ENCODE data around the gene ZNF236.
A peak's percentile ranks its signal among the peaks of the same experiment; 100 is the strongest.

ZNF236 gene

GRCh38 chr18:76992226-76993084 lies 170.1 kb downstream of the ZNF236 start:
- no peak for DNase-seq

DNA sequence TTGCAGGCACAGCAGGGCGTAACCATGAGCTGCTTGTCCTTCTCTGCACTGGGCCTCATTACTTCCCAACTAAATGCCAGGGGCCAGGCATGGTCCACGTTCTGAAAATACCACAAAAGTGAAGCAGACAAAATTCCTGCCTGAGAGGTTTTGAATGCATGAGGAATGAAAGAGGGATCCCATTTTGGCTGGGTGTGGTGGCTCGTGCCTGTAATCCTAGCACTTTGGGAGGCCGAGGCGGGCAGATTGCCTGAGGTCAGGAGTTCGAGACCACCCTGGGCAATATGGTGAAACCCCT lies 170.7 kb downstream of the ZNF236 start:
- DNase-seq = no peak

DNA sequence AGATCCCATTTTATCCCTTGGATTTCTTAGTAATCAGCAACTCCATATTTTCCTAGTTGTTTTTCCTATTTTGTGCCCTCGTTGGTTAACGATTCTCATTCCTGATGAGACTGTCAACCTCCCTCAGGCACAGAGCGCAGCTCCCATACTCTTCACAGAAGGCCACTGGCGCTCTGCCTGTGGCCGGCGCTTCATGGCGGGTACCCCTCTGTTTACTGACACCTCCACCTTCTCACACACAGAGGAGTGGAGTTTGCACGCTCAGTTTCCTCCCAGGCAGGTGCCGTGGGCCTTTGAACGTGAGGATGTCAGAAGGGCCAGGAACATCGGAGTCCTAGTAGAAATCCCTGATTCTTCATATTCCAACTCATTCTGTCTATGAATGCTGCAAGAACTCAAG lies 171.2 kb downstream of the ZNF236 start:
- peak; percentile 6 for DNase-seq

DNA sequence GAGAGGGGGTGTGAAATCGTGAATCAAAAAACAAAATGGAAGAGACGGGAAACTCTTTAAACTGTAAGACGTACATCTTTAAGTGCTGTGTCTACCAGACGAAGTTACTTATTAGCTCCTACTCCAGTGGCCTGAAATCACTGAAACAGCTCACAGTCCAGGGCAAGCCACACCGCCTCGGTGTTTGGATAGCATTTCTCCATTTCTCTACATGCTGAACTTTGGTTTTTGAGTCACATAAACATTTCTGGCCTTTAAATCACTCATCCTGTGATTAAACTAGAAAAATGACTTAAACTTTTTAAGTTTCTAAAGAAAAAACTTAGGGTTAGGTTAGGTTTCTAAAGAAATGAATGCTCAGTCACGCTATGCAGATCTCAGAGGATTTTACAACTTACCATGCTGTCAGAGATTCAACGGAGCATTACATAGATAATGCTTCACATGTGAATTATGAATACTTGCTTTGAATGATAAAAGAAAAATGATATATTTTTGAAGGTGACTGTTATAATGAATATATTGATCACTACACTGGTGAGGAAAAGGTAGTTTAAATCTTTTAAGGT lies 171.8 kb downstream of the ZNF236 start:
- DNase-seq = no peak

DNA sequence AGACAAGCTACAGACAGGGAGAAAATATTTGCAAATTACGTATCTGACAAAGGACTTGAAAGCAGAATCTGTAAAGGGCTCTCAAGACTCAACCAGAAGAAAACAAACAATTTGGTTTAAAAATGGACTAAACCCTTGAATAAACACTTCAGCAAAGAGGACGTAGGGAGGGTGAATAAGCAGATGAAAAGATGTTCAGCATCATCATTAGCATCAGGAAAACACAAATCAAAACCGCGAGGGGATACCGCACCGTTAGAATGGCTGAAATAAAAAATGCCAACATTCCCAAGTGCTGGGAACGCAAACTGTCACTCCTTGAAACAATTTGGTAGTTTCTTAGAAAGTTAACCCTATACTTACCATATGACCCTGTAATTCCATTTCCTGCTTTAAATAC lies 173.5 kb downstream of the ZNF236 start:
- peak; percentile 48 for DNase-seq

DNA sequence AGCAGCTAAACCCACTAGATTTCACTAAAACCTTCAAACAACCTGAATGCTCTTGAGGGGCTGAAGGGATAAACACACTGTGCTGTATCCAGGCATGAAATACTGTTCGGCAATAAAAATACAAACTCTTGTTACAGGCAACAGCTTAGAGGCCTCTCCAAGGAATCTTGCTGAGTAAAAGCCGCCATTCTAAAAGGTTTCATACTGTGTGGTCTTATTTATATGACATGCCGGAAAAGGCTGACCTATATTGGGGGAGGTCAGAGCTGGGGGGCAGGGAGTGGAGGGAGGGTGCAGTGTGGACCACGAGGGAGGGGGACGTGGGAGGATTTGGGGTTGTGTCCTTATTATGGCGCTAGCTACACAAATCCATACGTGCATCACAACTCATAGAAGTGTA lies 174.1 kb downstream of the ZNF236 start:
- no peak for DNase-seq

DNA sequence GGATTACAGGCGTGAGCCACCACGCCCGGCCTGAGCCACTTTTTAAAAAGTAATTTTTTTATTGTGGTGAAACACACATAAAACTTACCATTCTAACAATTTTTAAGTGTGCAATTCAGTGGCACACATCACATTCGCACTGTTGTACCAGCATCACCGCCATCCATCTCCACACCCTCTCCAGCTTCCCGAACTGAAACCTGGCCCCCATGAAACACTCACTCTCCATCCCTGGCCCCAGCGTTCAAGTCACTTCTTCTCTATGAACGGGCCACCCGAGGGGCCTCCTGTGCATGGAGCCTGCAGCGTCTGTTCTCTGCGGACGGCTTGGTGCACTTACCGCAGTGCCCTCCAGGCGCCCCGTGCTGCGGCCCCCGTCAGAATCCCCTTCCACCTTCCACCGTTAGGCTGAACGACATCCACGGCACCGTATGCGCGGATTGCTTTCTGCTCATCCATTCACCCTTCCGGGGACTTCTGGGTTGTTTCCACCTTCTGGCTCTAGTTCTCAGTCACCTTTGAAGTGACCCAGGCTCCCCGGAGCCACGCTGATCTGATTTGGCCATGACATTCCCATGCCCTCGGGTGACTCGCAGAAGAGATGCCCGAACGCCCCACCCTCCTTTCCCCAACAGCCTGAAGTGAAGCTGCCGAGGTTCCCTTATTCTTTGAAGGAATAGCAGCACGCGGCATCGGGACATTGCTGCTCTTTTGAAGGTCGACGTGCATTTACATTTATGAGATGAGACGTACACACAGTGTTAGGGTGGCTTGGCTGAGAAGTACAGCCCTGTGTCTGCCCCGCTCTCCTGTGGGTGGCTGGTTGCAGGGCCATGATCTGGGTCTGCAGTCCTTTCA lies 175.8 kb downstream of the ZNF236 start:
- no peak for DNase-seq

DNA sequence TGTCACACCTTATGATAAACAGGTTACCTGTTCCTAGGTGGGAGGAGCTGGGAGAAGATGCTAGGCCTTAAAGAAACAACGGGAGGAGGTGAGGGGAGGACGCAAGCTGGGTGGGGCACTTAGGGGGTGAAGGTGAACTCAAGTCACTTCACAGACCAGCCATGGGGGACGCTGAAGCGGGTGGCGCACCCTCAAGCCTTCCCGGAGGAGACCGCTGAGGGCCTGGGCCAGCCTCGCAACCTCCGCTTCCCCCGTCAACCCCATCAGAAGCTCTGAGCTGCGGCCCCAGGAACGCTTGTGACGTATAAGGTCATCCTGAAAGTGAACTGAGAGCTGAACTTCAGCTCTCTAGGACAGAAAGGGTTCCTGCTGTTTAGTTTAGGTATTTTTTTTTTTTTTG lies 176.7 kb downstream of the ZNF236 start:
- DNase-seq = no peak

GRCh38 chr18:77000527-77000926 lies 178.2 kb downstream of the ZNF236 start:
- peak; percentile 46 for DNase-seq

DNA sequence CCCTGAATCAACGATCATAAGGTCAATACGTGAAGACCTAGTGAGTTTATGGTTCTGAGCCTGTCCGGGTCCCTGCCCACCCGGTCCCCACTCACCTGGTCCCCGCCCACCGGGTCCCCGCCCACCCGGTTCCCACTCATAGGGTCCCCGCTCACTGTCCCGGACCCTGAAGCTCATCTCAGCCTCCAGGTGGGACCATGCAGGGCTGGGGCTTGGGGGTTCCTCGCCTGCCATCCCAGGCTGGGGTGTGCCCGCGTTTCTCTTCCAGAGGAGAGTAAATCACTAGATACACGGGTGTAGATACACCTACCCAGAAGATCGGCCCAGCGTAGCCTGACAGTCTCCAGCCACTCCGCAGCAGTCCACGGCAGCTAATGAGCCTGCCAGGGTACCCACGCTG lies 178.7 kb downstream of the ZNF236 start:
- DNase-seq = no peak

- DNase-seq = no peak
These were observed 179.6 kb downstream of the ZNF236 start for GRCh38 chr18:77001979-77002378.

GRCh38 chr18:77002496-77002895 lies 180.1 kb downstream of the ZNF236 start:
- DNase-seq = peak; percentile 5

- DNase-seq = no peak
These were observed 181.0 kb downstream of the ZNF236 start for GRCh38 chr18:77003316-77003715.

DNA sequence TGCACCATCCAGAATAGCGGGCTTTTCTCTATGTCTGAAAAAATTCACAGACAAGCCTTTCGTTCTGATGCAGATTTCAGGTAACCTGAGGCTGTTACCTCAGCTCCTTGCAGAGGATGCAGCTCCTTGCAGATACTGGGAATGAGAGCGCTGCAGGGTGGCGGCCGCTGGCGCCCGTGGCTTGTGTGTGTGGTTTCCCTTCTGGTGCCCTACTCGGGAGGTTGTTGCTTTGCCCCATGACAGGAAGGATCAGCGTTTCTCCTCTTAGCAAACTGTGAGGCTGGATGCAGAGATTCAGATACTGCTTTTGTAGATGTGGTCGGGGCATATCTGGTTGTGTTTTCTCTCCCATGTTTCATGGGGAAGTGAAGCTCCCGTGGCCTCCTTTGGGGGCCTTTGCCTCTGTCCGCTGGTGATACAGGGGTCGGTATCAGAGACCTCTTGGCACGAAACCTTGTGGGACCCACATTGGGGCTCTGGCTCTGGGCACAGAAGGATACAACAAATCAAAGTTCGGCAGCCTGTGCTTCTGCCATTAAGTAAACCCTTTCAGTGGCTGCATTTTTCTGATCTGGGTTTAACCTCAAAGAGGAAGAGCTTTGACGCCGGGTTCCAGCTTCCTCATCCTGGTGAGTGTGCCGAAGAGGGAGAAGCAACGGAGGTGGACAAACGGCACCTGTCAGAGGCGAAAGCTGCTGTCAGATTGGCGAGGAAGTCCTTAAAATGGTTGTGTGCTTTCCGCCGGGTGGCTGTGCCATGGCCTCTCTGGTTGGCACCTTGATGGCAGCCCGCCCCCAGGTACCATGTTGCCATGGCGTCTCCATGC lies 182.4 kb downstream of the ZNF236 start:
- no peak for DNase-seq

GRCh38 chr18:77005651-77006195 lies 183.4 kb downstream of the ZNF236 start:
- DNase-seq = no peak

- peak; percentile 36 for DNase-seq
These were observed 184.2 kb downstream of the ZNF236 start for GRCh38 chr18:77006305-77007175.

DNA sequence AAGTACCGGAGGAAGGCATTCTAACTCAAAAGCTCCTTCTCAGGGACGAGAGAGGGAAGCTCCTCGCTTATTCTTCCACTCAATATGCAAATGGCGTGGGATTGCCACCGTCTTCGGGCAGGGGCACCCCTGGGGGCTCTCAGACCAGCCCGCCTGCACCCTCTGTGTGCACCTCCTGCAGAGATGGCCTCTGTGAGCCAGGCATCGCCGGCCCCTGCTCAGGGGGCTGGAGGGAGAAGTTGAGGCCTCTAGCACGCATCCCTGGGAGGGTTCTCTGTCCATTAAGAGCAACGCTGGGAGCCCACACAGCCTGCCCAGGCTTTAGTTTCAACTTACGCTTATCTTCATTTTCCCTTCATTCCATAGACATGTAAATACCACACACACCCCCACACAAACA lies 184.9 kb downstream of the ZNF236 start:
- no peak for DNase-seq

DNA sequence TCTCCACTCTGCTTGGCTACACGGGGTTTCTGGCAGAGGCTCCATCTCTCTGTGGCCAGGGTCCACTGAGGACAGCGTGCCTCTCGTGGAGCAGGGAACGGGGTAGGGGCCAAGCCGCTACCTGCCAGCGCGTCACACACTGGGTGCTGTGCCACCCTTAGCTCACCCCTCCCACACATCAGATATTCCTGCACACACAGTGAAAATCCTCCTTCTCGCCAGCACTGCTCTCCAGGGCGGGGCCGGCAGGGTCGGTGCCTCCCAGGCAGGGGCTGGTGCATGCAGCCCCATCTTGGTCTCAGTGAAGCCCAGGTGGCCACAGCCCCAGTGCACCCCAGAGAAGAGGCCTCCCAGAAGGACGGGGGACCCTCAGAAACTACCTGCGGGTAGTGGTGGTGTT lies 185.6 kb downstream of the ZNF236 start:
- DNase-seq = no peak

DNA sequence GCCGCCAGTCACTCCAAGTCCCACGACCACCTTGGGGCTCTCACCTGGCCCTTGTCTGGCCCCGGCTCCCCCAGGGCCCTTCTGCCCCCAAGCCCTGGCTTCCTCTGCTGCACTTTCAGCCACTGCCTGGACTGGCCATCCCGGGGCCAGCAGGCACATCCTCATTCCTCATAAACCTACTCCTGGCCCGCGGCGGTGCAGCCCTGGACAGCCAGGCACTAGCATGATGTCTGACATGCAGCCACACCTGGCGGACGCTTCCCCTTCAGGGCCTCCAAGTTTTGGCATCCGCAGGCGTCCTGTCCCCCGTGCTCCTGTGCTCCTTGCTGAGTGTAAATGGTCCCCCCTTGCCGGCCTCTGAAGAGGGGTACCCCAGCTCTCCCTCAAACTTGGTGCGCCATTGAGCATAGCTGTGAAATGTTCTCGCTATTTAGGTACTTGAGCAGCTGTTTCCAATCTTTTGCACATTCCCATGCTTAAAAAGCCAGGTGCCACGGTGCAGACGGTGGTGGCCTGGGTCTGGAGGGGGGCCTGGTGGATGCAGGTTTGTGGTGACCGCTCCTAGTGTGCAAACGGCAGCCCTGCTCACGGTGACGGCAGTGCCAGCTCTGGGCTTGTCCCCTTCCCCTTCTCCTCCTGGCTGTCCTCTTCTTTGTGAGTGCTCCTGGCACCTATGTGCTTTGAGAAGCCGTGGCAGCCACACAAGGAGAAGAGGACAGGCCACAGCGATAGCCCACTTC lies 186.4 kb downstream of the ZNF236 start:
- no peak for DNase-seq

- no peak for DNase-seq
These were observed 187.3 kb downstream of the ZNF236 start for GRCh38 chr18:77009675-77010074.

- no peak for DNase-seq
These were observed 189.8 kb downstream of the ZNF236 start for GRCh38 chr18:77012120-77012519.

All from DMS79 treated with DMSO at 0.1 percent for 48 hours (cell line).